GM18520 (cell line): ENCODE results near the gene VAMP5.
A peak's percentile ranks its signal among the peaks of the same experiment; 100 is the strongest.
"Not testable (repeated sequence)": the region's sequence is repeated elsewhere in the genome, so short reads cannot be mapped to it uniquely, and the experiment has no call there.

Source experiments
- ATAC-seq: cut with Tn5 transposase; IDR thresholded peaks from one replicate; pipeline ENCODE4 v1.9.1; 2021; ENCODE audit not compliant: unreplicated experiment

The VAMP5 gene

DNA sequence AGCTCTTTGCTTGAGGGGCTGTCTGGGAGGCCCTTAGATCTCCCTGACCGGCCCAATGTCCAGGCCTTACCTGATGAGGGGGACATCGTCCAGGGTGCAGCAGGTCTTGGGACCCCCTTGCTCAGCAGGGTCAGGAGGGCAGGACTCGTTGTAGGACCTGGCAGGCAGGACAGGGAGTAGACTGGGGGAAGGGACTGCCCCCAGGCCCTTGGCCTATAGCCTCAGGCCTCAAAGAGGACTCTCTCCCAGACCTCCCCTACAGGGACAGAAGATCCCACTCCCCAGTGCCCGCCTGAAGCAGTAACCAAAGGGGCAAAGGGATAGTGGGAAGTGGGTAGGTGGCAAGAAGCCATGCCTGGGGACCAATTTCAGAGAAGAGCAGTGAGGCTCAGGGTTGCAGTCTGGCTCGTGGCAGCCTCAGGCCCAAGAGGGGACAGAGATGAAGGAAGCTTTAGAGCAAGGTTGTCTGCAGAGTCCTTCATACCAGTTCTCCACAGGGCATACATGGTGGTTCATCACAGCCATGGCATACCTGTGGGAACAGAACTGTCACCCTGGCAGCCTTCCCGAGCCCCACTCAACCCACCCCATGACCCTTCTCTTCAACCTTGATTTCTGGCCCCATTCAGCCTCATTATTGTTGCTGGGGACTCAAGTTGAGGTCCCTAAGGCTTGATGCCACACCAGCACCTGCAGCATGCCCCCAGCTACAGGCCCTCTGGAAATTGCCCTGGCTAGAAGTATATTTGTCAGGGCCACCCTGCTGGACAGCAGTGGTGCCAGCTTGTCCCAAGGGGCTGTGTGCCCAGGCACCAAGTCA, 16.9 kb downstream of the VAMP5 start:
- no peak for ATAC-seq

DNA sequence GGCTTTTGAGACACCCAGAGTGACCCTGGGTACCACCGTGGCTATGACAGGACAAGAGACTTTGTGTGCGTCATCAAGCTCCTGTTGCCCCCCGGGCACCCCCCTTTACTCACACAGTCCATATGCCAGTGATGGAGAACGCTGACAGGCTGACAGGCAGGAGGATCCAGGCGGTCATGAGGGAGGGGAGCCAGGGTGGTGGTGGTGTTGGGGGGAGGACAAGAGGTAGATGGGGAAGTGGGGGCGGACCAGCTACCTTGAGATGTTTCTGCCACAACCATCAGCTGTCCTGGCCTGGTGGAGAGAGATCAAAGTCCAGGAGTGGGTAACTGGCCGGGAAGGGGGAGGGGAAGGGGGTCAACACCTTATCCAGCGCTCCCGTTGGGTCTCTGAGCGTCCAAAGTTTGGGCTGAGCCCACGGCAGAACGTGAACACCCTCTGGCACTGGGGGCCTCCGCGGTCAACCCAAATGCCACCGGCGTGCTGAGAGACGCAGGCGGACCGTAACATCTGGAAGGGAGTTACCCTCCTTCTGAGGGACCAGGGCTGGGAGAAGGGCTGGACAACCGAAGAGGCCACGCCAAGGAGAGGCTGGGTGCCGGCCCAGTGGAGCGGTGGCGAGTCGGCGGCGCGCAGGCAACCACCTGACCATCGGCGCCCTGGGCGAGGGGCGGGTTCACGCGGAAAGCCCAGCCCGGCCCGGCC, 17.7 kb downstream of the VAMP5 start:
- ATAC-seq = peak; percentile 23

DNA sequence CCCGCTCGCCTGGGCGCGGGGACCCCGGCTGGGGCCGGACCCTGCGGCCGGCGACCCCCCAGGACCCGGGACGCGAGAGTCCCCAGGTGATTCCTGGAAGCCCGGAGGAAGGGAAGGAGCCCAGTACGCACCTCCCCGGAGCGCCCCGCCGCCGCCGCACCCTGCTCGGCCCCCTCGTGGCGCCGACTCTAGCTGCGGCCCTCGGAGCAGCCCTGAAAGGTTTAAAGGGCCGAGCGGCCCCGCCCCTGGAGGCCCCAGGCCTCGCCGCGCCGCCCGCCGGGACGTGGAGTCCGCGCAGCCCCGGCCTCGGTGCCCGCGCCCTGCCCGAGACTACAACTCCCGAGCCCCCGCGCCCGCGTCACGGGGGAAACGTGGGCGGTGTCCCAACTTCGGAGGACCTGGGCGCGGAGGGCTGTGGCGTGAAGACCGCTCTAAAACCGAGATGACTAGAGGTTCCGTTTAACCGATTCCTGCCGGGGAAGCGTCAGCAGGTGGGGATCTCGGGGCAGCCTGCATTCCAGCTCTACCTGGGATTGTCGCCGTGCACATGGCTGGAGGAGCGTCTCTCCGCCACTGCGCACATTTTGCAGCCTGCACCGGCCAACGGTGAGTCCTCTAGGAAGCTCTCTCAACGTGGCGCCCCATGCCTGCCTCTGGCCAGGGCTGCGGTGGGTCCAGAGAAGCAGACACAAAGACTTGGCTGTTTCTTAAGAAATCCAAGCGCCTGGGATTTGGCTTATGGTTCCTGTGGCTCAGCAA, 18.4 kb downstream of the VAMP5 start, which contains the start of gene TMEM150A:
Gene TMEM150A, minus strand, starts transcription at position 223 of the 759 bp plus-strand sequence. CDS start 750 bp downstream, outside the sequence.
- peak; percentile 96 for ATAC-seq

GRCh38 chr2:85604133-85604444, 19.9 kb downstream of the VAMP5 start:
- not testable (repeated sequence) for ATAC-seq

GRCh38 chr2:85604568-85605339, 20.5 kb downstream of the VAMP5 start:
- ATAC-seq = no peak

- no peak for ATAC-seq
Measured at GRCh38 chr2:85605406-85606115, 21.3 kb downstream of the VAMP5 start.

GRCh38 chr2:85606116-85606455, 21.9 kb downstream of the VAMP5 start:
- no peak for ATAC-seq

GRCh38 chr2:85607268-85608215, 23.3 kb downstream of the VAMP5 start:
- no peak for ATAC-seq

DNA sequence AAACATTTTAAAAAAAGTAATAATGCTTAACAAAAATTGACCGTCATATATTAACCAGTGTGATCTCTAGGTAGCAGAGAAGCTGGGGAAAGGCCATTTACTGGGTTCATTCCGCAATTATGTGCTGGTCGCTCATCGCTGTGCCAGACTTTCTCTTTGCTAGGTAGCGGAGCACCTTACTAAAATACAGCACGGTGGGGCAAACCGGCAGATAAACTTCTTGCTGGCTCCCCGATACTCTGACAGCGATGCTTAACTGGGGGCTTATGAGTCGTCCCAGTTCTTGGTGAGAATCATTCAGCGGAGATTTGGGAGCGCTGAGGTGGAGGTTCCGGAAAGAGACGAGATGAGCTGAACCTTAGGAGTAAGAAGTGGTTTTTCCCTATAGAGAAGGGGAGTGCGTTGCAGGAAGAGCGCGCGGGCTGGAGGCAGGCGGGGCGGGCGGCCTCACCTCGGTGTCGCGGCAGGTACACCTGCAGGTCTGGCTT, 27.0 kb downstream of the VAMP5 start:
- ATAC-seq = no peak

DNA sequence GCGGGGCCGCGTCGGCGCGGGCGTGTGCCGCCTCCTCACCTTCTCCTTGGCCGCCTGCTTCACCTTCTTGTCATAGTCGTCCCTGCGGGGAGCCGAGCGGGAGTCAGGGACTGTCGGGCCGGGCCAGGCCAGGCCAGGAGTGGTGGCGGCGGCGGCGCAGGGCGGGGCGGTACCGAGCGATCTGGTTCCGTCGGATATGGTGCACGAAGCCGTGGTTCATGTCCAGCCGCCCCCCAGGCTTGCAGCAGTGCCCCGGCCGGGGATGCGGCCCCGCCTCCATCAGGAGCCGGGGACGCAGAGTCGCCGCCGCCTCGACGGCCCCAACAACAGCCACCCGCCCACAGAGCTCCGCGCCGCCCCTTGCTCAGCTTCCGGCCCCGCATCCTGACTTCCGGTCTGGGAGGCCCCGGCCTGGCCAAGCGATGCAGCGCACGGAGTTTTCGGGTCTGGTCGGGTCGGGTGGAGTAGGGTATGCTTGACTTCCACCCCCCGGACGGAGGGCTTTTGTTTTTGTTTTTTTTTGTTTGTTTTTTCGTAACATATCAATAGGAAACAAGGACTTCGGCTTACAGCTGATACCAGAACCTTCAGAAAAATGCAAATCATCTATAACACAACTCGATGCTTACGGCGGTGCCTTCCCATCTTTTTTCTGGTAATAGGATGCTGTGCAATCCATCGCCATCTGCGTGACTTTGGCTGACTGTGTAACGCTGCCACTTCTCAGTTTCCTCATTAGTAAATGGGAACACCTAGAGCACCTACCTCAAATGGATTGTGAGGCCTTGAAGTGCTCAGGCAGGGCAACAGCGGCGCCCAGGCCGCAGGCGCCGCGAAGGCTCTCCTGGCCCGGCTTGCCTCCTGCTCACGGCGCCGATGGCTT, 27.7 kb downstream of the VAMP5 start, which contains the start of gene C2orf68:
Gene C2orf68, minus strand, starts transcription at position 362 of the 883 bp plus-strand sequence. Its CDS starts 82 bp downstream, at position 280.
- peak; percentile 58 for ATAC-seq

GRCh38 chr2:85613717-85614515, 29.7 kb downstream of the VAMP5 start:
- ATAC-seq = no peak

GRCh38 chr2:85614757-85615156, 30.5 kb downstream of the VAMP5 start:
- ATAC-seq = not testable (repeated sequence)

GRCh38 chr2:85615413-85615728, 31.1 kb downstream of the VAMP5 start:
- no peak for ATAC-seq

- ATAC-seq = not testable (repeated sequence)
Measured at GRCh38 chr2:85617723-85618122, 33.5 kb downstream of the VAMP5 start.

DNA sequence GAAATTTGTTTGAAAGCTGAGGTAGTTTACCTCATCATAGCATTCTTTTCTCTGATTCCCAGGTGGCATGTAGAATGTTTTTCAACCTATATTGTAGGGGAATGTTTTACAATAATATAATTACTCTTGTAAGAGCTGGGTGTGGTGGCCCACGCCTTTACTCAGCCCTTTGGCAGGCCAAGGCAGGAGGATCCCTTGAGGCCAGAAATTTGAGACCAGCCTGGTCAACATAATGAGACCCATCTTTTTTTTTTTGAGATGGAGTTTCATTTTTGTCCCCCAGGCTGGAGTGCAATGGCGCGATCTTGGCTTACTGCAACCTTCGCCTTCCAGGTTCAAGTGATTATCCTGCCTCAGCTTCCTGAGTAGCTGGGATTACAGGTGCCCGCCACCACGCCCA, 35.4 kb downstream of the VAMP5 start:
- no peak for ATAC-seq

GRCh38 chr2:85621338-85621737, 37.1 kb downstream of the VAMP5 start:
- no peak for ATAC-seq

GRCh38 chr2:85623991-85624390, 39.8 kb downstream of the VAMP5 start:
- ATAC-seq = no peak
